Keratinocyte (primary cell): ENCODE data around the gene ACAD11.

Experiments
- CTCF ChIP-seq, 3 experiments: IDR thresholded peaks in 1 of 3; conservative IDR thresholded peaks in 1 of 3; optimal IDR thresholded peaks in 1 of 3; 2 replicates in 2 of 3; 3 replicates in 1 of 3; pipeline versions ENCODE3 to v1.5.1; 2011; ENCODE audit warnings: low read length in 3 of 3, mild to moderate bottlenecking in 3 of 3, moderate library complexity in 2 of 3, control low read depth in 1 of 3, inconsistent platforms in 1 of 3; ENCODE audit not compliant: insufficient read depth in 2 of 3; ENCODE audit errors: extremely low read depth in 1 of 3
- EZH2 ChIP-seq: IDR thresholded peaks from one replicate; pipeline ENCODE4 v1.6.1; 2012; ENCODE audit warnings: inconsistent platforms, mild to moderate bottlenecking, low read length, moderate library complexity

- no peak for TF ChIP-seq CTCF (optimal IDR thresholded peaks at IDR 0.05 in 1 of 3, IDR thresholded peaks at IDR 0.05 in 1 of 3, conservative IDR thresholded peaks at IDR 0.05 in 1 of 3; ENCODE audit: extremely low read depth in 1 of 3, insufficient read depth in 2 of 3, low read length in 3 of 3)
- TF ChIP-seq EZH2 = no peak
These were observed 85.8 kb downstream of the ACAD11 start for GRCh38 chr3:132573797-132574211.
